UCSD-AML1 (cell line): ENCODE data around the gene DACH1.
"Not testable (repeated sequence)": the region's sequence is repeated elsewhere in the genome, so short reads cannot be mapped to it uniquely, and the experiment has no call there.

ENCODE experiments used
- DNase-seq: peaks from one replicate; lab custom pipeline; 2025; ENCODE audit not compliant: unreplicated experiment; lab: John Stamatoyannopoulos, UW

Gene DACH1

GRCh38 chr13:71867131-71867814, at the start of gene DACH1:
DACH1 (minus strand) TSS chr13:71867204.
- DNase-seq, result peak; percentile 33

- no peak for DNase-seq
Measured at GRCh38 chr13:71913717-71914116, 46.7 kb upstream of the DACH1 start.

GRCh38 chr13:71912524-71912923, 45.5 kb upstream of the DACH1 start:
- no peak for DNase-seq

GRCh38 chr13:71906448-71906847, 39.4 kb upstream of the DACH1 start:
- DNase-seq, result no peak

GRCh38 chr13:71902676-71903075, 35.7 kb upstream of the DACH1 start:
- no peak for DNase-seq

GRCh38 chr13:71893506-71893905, 26.5 kb upstream of the DACH1 start:
- not testable (repeated sequence) for DNase-seq

- no peak for DNase-seq
Measured at GRCh38 chr13:71886880-71887279, 19.9 kb upstream of the DACH1 start.

GRCh38 chr13:71882120-71882519, 15.1 kb upstream of the DACH1 start:
- no peak for DNase-seq

- DNase-seq, result no peak
Measured at GRCh38 chr13:71880753-71881541, 13.9 kb upstream of the DACH1 start.

GRCh38 chr13:71879808-71880344, 12.9 kb upstream of the DACH1 start:
- no peak for DNase-seq

GRCh38 chr13:71879129-71879535, 12.1 kb upstream of the DACH1 start:
- DNase-seq, result no peak

GRCh38 chr13:71877256-71877653, 10.3 kb upstream of the DACH1 start:
- no peak for DNase-seq

GRCh38 chr13:71876648-71877255, 9.7 kb upstream of the DACH1 start:
- DNase-seq, result no peak

- no peak for DNase-seq
Measured at GRCh38 chr13:71875823-71876222, 8.8 kb upstream of the DACH1 start.

- no peak for DNase-seq
Measured at GRCh38 chr13:71874458-71874857, 7.5 kb upstream of the DACH1 start.

- no peak for DNase-seq
Measured at GRCh38 chr13:71873418-71874247, 6.6 kb upstream of the DACH1 start.

- no peak for DNase-seq
Measured at GRCh38 chr13:71871844-71872243, 4.8 kb upstream of the DACH1 start.

GRCh38 chr13:71871176-71871754, 4.3 kb upstream of the DACH1 start:
- DNase-seq, result no peak

GRCh38 chr13:71870100-71870499, 3.1 kb upstream of the DACH1 start:
- DNase-seq, result no peak

GRCh38 chr13:71869274-71869673, 2.3 kb upstream of the DACH1 start:
- DNase-seq, result no peak
